HS-27A (cell line): ENCODE measurements around the gene SNUPN.
"Not testable (repeated sequence)": the region's sequence is repeated elsewhere in the genome, so short reads cannot be mapped to it uniquely, and the experiment has no call there.

ENCODE experiments used
- DNase-seq: peaks from one replicate; pipeline ENCODE4 v3.0.0-alpha.2; 2012; ENCODE audit warnings: low read depth, missing footprints

SNUPN gene

DNA sequence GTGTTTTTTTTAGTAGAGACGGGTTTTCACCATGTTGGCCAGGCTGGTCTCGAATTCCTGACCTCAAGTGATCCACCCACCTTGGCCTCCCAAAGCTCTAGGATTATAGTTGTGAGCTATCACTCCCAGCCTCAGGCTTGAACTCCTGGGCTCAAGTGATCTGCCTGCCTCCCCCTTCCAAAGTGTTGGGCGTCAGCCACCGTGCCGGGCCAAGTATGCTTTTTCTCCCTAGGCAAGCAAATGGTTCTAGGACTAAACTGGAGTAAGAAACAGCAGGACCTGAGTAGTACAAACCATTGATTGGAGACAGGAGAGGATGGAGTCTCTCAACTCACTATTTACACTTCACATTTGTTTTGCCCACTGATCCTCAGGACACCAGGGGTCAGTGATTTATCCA lies 41.8 kb downstream of the SNUPN start:
- no peak for DNase-seq

DNA sequence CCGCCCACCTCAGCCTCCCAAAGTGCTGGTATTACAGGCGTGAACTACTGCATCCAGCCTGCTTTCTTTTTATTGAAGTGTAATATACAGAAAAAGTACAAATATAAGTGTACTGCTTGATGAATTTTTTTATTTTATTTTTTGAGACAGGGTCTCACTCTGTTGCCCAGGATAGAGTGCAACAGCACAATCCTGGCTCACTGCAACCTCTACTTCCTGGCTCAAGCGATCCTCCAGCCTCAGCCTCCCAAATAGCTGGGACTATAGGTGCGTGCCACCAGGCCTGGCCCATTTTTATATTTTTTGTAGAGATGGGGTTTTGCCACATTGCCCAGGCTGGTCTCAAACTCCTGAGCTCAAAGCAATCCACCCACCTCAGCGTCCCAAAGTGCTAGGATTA lies 42.6 kb downstream of the SNUPN start:
- not testable (repeated sequence) for DNase-seq

DNA sequence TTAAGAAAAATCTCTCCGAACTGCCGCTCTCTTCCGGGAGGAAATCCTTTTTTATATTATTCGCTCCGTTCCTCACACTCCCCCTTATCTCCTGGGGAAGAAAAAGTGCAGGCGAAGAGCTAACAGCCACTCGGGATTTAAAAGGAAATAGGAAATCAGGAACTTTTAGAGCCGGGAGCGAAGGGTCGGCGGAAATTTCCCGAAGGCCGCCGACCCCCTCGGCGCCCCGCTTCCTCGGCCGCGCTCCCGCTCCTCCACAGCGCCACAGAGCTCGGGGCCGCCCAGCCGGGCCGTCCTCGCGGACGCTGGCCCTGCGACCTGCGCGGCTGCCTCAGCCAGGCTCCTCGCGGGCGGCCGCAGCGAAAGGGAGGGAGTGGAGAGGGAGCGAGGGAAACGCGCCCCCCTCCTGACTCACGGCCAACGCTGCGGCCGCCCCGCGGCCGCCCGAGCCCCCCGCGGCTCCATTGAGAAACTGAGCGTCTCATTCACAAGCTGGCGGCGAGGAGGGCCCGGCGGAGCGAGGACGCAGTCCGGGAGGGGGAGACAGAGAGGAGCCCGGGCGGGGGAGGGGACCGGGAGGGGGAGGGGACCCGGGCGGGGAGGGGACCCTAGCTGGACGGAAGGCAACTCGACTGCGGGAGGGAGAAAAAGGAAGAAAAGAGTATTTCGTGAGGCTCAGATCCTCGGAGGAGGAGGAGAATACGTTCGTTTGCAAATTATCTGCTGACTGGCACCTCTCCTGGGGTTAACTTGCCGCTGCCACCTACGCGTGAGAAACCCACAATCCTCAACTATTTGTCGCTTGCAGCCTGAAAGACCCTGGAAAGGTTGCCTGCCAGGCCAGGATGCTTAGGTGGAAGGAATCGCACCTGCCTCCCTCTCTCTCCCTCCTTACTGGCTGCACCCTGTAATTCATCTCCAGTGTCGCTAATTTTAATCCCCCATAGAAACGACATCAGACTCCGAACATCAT lies 46.3 kb downstream of the SNUPN start, which contains the start of gene PTPN9:
PTPN9 (minus strand) TSS at position 368 of the 973 bp plus-strand sequence. CDS start 539 bp downstream, outside the sequence.
- peak; percentile 41 for DNase-seq

DNA sequence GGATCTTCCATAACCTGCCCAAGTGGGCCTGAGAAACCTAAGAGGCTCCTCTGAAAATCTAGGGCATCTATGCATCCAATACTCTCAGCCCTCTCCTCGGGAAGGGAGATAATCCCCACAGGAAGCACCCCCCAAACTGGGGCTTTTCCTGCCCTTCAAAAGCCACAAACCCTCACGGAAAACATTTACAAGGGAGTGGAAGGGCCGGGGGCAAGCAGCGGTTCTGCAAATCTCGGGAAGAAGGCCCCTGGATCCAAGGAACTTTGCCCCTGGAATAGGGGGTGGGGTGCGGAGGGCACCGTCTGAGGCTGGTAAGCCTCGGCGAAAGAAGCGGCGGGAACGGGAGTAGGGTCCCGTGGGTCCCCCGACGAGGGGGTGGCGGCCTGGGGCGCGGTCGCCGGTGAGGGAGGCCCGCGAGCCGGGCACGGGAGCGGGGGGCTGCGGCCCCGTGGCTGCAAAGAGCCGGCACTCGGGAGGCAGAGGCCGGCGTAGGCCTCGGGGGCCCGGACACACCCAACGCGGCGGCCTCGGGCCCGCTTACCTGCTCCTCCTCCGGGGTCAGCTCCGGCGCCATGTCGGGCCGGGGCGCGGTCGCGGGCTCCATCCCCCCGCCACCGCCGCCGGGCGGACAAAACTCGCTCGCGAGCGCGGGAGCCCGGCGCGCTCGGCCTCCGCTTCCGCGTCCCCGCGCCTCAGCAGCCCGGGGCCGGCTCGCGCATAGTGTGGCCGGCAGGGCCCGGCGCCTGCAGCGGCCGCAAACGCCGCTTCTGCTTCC lies 47.2 kb downstream of the SNUPN start:
- DNase-seq, result no peak

DNA sequence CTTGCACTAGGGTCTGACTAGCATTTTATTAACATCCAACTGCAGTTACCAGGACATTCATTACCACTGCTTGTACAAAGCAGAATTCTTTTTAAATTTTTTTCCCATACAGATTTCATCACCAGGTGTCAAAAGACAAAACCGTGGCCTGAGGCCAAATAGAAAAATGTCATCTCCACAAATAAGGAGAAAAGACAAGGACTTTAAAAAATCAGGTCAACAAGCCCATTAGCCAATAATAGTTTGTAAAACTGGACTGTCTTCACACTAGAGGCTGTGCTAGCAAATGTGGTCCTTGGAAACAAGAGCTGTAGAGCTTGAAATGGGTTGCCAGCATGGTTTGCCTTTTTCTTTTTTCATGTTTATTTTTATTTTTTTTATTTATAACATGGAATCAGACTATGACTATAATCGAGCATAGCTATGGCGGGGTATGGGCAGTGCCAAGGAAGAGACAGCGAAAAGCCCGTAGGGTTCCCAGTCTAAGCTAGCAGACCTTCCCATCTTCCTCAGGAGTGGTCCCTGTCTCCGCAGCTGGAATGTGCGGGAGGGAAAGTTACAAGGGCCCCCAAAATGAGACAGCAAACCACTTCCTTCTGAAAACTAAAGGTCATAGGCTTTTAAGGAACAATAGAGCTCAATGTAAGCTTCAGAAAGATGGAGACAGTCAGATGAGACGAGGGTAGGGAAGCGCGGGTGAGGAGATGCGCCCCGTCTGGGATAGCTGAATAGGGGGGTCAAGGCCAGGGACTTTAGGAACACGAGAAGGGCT lies 47.9 kb downstream of the SNUPN start:
- DNase-seq, result no peak

DNA sequence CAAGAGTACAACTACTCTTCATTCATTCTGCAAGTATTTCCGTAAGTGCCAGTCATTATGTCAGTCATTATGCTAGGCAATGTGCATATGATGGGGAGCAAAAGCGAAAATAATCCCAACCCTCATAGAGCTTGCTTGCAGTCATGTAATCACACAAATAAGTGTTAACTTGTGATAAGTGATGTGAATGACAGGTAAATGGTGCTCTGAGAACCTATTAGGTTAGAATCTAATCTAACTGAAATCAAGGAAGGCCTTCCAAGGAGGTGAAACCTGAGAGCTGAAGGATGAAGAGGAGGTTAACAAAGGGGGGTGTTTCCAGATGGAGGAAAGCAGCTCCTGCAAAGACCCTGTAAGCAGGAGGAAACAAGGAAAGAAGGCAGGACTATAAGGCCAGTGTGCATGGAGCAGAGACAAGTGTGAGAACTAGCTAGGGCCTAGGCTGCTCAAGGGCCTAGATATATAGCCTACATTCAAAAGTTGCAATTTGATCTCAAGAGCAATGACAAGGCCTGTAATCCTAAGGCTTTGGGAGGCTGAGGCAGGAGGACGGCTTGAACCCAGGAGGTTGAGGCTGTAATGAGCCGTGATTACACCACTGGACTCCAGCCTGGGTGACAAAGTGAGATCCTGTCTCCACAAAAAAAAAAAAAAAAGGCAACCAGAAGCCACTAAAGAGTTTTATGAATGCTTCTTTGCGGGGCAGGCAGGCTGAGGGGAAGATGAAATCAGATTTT lies 51.7 kb downstream of the SNUPN start:
- DNase-seq, result no peak

DNA sequence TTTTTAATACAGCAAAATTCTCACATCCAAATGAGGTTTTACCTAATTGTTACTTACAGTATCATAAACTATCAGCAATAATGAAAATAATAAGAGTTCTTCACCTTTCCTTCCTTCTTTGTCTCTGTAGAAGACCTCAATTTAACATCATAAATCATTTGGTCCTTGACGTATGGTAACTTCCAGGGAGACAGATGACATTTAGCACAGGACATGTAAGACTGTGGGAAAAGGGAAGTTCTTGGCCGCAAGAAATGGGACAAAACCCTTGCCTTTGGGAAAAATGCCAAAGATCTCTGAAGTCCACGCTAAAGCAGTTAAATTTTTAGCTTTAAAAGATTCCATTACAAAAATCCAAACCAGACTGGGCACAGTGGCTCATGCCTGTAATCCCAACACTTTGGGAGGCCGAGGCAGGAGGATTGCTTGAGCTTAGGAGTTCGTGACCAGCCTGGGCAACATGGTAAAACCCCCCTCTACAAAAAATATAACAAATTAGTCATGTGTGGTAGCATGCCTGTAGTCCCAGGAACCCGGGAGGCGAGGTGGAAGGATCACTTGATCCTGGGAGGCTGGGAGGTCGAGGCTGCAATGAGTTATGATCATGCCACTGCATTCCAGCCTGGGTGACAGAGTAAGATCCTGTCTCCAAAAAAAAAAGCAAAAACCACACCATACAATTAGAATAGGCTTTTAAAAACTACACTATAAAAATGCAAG lies 55.2 kb downstream of the SNUPN start:
- no peak for DNase-seq

DNA sequence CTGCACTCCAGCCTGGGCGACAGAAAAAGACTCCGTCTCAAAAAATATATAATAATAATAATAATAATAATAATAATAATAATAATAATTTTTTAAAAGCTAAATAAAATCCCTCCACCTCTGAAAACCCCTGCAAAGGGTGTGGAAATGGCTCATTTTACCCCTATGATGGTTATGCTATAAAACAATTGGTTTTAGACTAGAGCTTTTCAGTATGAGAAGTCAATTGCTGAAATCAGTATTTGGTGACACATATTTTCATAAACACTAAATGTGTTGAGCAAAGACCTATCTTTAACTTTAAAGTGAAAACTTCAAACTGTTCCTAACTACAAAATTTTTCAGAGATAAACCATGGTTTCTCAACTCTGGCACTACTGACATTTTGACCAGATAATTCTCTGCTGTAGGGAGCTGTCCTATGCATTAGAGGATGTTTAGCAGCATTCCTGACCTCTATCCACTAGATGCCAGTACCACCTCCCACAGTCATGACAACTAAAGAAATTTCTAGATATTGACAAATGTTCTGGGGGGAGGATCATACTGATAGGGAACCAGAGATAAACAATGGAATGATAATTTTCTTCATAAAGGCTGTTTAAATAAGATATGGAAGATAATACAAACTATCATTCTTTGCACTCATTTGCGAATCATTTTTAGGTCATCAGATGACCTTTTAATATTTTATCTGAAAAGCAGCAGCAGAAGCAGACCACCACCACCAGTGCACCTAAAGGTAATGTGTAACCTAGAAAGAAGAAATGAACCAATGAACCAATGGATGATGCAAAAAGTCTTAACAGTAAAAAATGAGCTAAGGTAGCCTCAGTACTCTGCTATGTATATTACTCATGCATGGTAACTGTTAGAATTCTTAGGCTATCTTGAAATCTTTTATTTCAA lies 60.2 kb downstream of the SNUPN start:
- no peak for DNase-seq

DNA sequence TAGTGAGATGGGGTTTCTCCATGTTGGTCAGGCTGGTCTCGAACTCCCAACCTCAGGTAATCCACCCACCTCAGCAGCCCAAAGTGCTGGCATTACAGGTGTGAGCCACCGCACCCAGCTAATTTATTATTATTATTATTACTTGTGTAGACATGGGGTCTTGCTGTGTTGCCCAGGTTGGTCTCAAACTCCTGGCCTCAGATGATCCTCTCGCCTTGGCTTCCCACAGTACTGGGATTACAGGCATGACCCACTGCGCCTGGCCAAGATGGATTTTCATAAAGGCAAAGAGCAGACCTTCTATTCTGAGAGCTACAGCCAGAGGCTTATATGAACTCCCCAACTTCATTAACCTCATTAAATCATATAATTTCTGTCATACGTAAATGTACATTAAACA lies 63.6 kb downstream of the SNUPN start:
- no peak for DNase-seq

DNA sequence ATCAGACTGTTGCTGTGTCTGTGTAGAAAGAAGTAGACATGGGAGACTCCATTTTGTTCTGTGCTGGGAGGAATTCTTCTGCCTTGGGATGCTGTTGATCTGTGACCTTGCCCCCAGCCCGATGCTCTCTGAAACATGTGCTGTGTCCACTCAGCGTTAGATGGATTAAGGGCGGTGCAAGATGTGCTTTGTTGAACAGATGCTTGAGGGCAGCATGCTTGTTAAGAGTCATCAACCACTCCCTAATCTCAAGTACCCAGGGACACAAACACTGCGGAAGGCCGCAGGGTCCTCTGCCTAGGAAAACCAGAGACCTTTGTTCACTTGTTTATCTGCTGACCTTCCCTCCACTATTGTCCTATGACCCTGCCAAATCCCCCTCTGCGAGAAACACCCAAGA lies 66.2 kb downstream of the SNUPN start:
- DNase-seq, result not testable (repeated sequence)

DNA sequence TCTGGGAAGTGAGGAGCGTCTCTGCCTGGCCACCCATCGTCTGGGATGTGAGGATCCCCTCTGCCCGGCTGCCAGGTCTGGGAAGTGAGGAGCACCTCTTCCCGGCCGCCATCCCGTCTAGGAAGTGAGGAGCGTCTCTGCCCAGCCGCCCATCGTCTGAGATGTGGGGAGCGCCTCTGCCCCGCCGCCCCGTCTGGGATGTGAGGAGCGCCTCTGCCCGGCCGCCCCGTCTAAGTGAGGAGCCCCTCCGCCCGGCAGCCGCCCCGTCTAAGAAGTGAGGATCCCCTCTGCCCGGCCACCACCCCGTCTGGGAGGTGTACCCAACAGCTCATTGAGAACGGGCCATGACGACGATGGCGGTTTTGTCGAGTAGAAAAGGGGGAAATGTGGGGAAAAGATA lies 66.6 kb downstream of the SNUPN start:
- DNase-seq, result not testable (repeated sequence)

DNA sequence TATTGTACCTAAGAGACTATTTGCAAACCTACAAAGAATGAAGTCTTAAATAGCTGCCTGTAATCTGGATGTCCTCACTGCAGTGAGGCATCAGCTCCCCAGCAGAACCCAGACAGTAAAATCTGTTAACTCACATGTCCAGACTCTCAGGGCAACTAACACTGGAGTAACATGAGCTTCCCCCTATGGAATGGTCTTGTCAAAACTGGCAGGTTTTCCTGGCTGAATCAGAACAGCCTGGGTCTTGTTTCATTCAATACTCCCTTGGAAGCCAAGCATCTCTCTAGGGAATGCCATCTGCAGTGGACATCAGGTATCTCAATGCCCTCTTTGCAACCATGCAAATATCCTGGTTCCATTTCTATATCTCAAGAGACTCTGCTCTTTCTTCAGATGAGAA lies 70.8 kb downstream of the SNUPN start:
- no peak for DNase-seq

DNA sequence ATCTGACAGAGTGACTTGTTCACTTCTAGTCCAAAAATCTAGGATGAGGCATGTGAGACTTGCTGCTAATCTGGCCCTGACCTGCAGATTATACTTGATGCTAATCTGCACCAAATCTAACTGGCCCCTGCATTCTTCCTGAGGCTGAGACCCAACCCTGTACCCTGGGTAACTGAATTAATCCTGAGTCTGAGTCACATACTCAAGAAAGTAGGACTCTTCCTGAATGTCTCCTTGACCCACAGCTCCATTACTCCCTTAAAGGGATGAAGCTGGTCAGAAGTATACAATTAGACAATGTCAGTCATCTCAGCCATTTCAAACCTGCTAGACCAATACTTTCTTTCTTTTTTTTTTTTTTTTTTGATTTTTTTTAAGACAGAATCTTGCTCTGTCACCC lies 71.9 kb downstream of the SNUPN start:
- DNase-seq, result no peak

DNA sequence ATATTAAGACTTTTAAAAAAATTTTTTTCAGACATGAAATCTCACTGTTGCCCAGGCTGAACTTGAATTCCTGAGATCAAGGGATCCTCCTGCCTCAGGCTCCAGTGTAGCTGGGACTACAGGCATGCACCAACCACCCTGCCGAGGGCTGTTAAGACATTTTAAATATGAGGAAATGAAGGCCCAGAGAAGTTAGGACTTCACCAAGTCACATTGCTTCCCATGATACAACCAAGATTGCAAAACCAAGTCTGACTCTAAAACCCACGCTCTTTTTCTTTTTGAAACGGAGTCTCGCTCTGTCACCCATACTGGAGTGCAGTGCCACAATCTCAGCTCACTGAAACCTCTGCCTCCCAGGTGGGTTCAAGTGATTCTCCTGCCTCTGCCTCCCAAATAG lies 74.4 kb downstream of the SNUPN start:
- no peak for DNase-seq
